COR-L47 (cell line): ENCODE results near the gene CDH23.

Experiments
- DNase-seq: peaks from one replicate; lab custom pipeline; 2025; lab: John Stamatoyannopoulos, UW

CDH23 gene

GRCh38 chr10:71725249-71725648 is 328.5 kb downstream of the CDH23 start:
- DNase-seq, result no peak

- DNase-seq, result no peak
Measured at GRCh38 chr10:71725998-71726579, 329.4 kb downstream of the CDH23 start.

GRCh38 chr10:71726580-71727104 is 329.9 kb downstream of the CDH23 start:
- DNase-seq, result no peak

- no peak for DNase-seq
Measured at GRCh38 chr10:71727105-71727737, 330.5 kb downstream of the CDH23 start.

- DNase-seq, result no peak
Measured at GRCh38 chr10:71727738-71728737, 331.3 kb downstream of the CDH23 start.

GRCh38 chr10:71729161-71729636 is 332.5 kb downstream of the CDH23 start:
- DNase-seq, result no peak

- no peak for DNase-seq
Measured at GRCh38 chr10:71731791-71732190, 335.1 kb downstream of the CDH23 start.

GRCh38 chr10:71734797-71735196 is 338.1 kb downstream of the CDH23 start:
- DNase-seq, result no peak

- DNase-seq, result no peak
Measured at GRCh38 chr10:71735709-71736569, 339.2 kb downstream of the CDH23 start.

GRCh38 chr10:71736570-71736952 is 339.8 kb downstream of the CDH23 start:
- DNase-seq, result no peak

GRCh38 chr10:71737001-71737833 is 340.5 kb downstream of the CDH23 start:
- no peak for DNase-seq

- DNase-seq, result no peak
Measured at GRCh38 chr10:71737834-71738197, 341.1 kb downstream of the CDH23 start.

- DNase-seq, result no peak
Measured at GRCh38 chr10:71739358-71739900, 342.7 kb downstream of the CDH23 start.

GRCh38 chr10:71740069-71740653 is 343.4 kb downstream of the CDH23 start:
- DNase-seq, result no peak

GRCh38 chr10:71741029-71741428 is 344.3 kb downstream of the CDH23 start:
- no peak for DNase-seq

- DNase-seq, result no peak
Measured at GRCh38 chr10:71741671-71742070, 345.0 kb downstream of the CDH23 start.

- no peak for DNase-seq
Measured at GRCh38 chr10:71742301-71743088, 345.8 kb downstream of the CDH23 start.

GRCh38 chr10:71743089-71743838 is 346.5 kb downstream of the CDH23 start:
- DNase-seq, result no peak
